Mucosa of descending colon (tissue), 3 donors: ENCODE results near the gene FBXO28. TPM values are rescaled to one million over a fixed set of nuclear protein-coding genes. Genes with fewer than 3 reads are reported as not detected.

Experiments used
- ATAC-seq: fragments of 200-7000 bp; cut with Tn5 transposase; one replicate; pipeline ENCODE4 v1.9.1; 2020; ENCODE audit warnings: mild to moderate bottlenecking, moderate library complexity
- DNase-seq, 3 donors: peaks; one replicate each; pipeline ENCODE4 v3.0.0-alpha.2; 2020
- H3K36me3 ChIP-seq: fragments of 200-600 bp; one replicate; pipeline ENCODE4 v1.8.0; 2021; ENCODE audit warnings: low read depth, mild to moderate bottlenecking
- H3K4me1 ChIP-seq: fragments of 200-600 bp; one replicate; pipeline ENCODE4 v1.8.0; 2021; ENCODE audit warnings: low read depth, mild to moderate bottlenecking
- H3K4me3 ChIP-seq: fragments of 200-600 bp; one replicate; pipeline ENCODE4 v1.8.0; 2021; ENCODE audit warnings: mild to moderate bottlenecking
- H3K9me3 ChIP-seq: fragments of 200-600 bp; one replicate; pipeline ENCODE4 v1.8.0; 2021; ENCODE audit warnings: mild to moderate bottlenecking
- CTCF ChIP-seq: fragments of 200-600 bp; IDR thresholded peaks from one replicate; pipeline ENCODE4 v1.8.0; 2022; ENCODE audit warnings: antibody characterized with exemption, mild to moderate bottlenecking
- intact Hi-C, 2 donors: fragments of 100-400 bp; cut with DNase I in 1 of 2; cut with micrococcal nuclease in 1 of 2; formaldehyde crosslinking; loops; one replicate each; pipeline versions ENCODE4 v1.11.0 to v1.11.1; 2022; cut with DNase I, micrococcal nuclease
- total RNA-seq, 3 donors: library from RNA; stranded (reverse); fragmentation: NEBNext Ultra II Directional in 2 of 3; extraction: Animal tissue kit (Norgen Biotek cat#: 25700) in 2 of 3; gene quantifications; one replicate each; pipeline versions ENCODE4 v1.2.1 to v1.2.4, GENCODE V29; 2021 to 2023
- donor health status: DM: no; HTN: no; CAD: no; lungs with moderate emphysema.
- donor health status: DM: no; HTN: no; CAD: no.
- donor health status: DM: no; HTN: yes; CAD: no.

FBXO28 gene
- total RNA-seq, 3 donors from 2014 or later = 31.5 to 35.0 (median 31.6) TPM

- no peaks in the 10 kb centered on the region for H3K9me3 ChIP-seq
- H3K4me1 ChIP-seq = peaks cover 7% of the 10 kb centered on the region
- DNase-seq = no peak
- no peak for ATAC-seq
- H3K36me3 ChIP-seq = no peaks in the 10 kb centered on the region
- H3K4me3 ChIP-seq = no peak overlapping the region
- TF ChIP-seq CTCF = no peak
- intact Hi-C loops = no loop called here
These were observed 65.0 kb downstream of the FBXO28 start for GRCh38 chr1:224178894-224179293.

GRCh38 chr1:224180783-224181452 lies 67.0 kb downstream of the FBXO28 start:
- H3K36me3 ChIP-seq = no peaks in the 10 kb centered on the region
- DNase-seq = no peak
- TF ChIP-seq CTCF = no peak
- H3K4me1 ChIP-seq = peaks cover 12% of the 10 kb centered on the region
- no peak for ATAC-seq
- H3K9me3 ChIP-seq = no peaks in the 10 kb centered on the region
- no peak overlapping the region for H3K4me3 ChIP-seq
- intact Hi-C loops = no loop called here

GRCh38 chr1:224181453-224181810 lies 67.5 kb downstream of the FBXO28 start:
- Histone ChIP-seq H3K36me3 (no peaks in the 10 kb centered on the region), H3K4me1 (peaks cover 12% of the 10 kb centered on the region), H3K9me3 (no peaks in the 10 kb centered on the region), H3K4me3 (no peak overlapping the region)
- DNase-seq (no peak), ATAC-seq (no peak)
- intact Hi-C loops = no loop called here
- no peak for TF ChIP-seq CTCF

- no peak for TF ChIP-seq CTCF
- intact Hi-C loops = no loop called here
- ATAC-seq (peak; percentile 47), DNase-seq (peak; percentile 22 to 57 (median 49))
- Histone ChIP-seq H3K4me3 (peak overlapping the region; percentile 91), H3K4me1 (peaks cover 12% of the 10 kb centered on the region), H3K36me3 (no peaks in the 10 kb centered on the region), H3K9me3 (no peaks in the 10 kb centered on the region)
These were observed 68.3 kb downstream of the FBXO28 start for GRCh38 chr1:224182057-224182865.

GRCh38 chr1:224182866-224183590 lies 69.1 kb downstream of the FBXO28 start, which contains the start of gene DEGS1:
DEGS1 (plus strand) TSS chr1:224183240; CDS start chr1:224183337, 97 bp downstream.
- Histone ChIP-seq H3K4me1 (peaks cover 12% of the 10 kb centered on the region), H3K9me3 (no peaks in the 10 kb centered on the region), H3K4me3 (peak within 1 kb of the TSS; percentile 91), H3K36me3 (no peaks in the 10 kb centered on the region)
- peak; percentile 86 to 89 (median 87) for DNase-seq
- ATAC-seq = peak; percentile 95
- intact Hi-C loops = no loop called here
- no peak for TF ChIP-seq CTCF
